OCI-LY7 (cell line): ENCODE results near the gene ARFGEF2.

ENCODE experiments used
- EZH2phosphoT487 ChIP-seq: fragments of 200-600 bp; sonication (generic); IDR thresholded peaks from 2 replicates; pipeline ENCODE4 v1.6.1; 2018; ENCODE audit warnings: low read depth, borderline replicate concordance, mild to moderate bottlenecking, mixed run types, antibody characterized with exemption, low read length, moderate library complexity, mixed read lengths
- TF ChIP-seq, protein P1 (sequence below): fragments of 200-600 bp; sonication (generic); conservative IDR thresholded peaks from 2 replicates; pipeline ENCODE4 v1.5.1; 2014; ENCODE audit warnings: mild to moderate bottlenecking, antibody characterized with exemption, low read length, moderate library complexity, mixed read lengths

GRCh38 chr20:48921168-48921882 lies at the start of gene ARFGEF2:
- no peak for TF ChIP-seq EZH2phosphoT487
- TF ChIP-seq, protein P1, sequence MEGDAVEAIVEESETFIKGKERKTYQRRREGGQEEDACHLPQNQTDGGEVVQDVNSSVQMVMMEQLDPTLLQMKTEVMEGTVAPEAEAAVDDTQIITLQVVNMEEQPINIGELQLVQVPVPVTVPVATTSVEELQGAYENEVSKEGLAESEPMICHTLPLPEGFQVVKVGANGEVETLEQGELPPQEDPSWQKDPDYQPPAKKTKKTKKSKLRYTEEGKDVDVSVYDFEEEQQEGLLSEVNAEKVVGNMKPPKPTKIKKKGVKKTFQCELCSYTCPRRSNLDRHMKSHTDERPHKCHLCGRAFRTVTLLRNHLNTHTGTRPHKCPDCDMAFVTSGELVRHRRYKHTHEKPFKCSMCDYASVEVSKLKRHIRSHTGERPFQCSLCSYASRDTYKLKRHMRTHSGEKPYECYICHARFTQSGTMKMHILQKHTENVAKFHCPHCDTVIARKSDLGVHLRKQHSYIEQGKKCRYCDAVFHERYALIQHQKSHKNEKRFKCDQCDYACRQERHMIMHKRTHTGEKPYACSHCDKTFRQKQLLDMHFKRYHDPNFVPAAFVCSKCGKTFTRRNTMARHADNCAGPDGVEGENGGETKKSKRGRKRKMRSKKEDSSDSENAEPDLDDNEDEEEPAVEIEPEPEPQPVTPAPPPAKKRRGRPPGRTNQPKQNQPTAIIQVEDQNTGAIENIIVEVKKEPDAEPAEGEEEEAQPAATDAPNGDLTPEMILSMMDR: no peak; the same call in 1 of the 2 replicates
